Stimulated activated CD4-positive, alpha-beta T cell treated with anti-CD3 and anti-CD28 coated beads, Interleukin-4, amount 100 ng/mL, for 4 hours (primary cell): ENCODE data around the gene MTA1.

Experiments
- DNase-seq, 2 experiments: peaks; one replicate each; pipeline ENCODE4 v3.0.0-alpha.2; 2020

The MTA1 gene

GRCh38 chr14:105446971-105447370 is 27.3 kb downstream of the MTA1 start:
- DNase-seq = no peak

GRCh38 chr14:105447651-105448640 is 28.3 kb downstream of the MTA1 start:
- DNase-seq = no peak

- DNase-seq = peak; percentile 57 to 59
Measured at GRCh38 chr14:105448706-105449111, 29.1 kb downstream of the MTA1 start.

GRCh38 chr14:105449276-105450122 is 29.9 kb downstream of the MTA1 start:
- no peak for DNase-seq

GRCh38 chr14:105450123-105450505 is 30.5 kb downstream of the MTA1 start:
- DNase-seq = no peak

- DNase-seq = no peak
Measured at GRCh38 chr14:105450864-105451720, 31.5 kb downstream of the MTA1 start.

GRCh38 chr14:105452963-105453362 is 33.3 kb downstream of the MTA1 start:
- DNase-seq = no peak

GRCh38 chr14:105453847-105454246 is 34.2 kb downstream of the MTA1 start:
- no peak for DNase-seq

- no peak for DNase-seq
Measured at GRCh38 chr14:105455086-105455640, 35.5 kb downstream of the MTA1 start.

GRCh38 chr14:105455766-105456660 is 36.4 kb downstream of the MTA1 start:
- DNase-seq = no peak

GRCh38 chr14:105456736-105457617 is 37.4 kb downstream of the MTA1 start:
- DNase-seq = no peak

- no peak for DNase-seq
Measured at GRCh38 chr14:105458010-105458409, 38.4 kb downstream of the MTA1 start.

GRCh38 chr14:105458571-105458970 is 38.9 kb downstream of the MTA1 start:
- no peak for DNase-seq

GRCh38 chr14:105460116-105460515 is 40.5 kb downstream of the MTA1 start:
- no peak for DNase-seq

- DNase-seq = no peak
Measured at GRCh38 chr14:105460616-105461015, 41.0 kb downstream of the MTA1 start.

- no peak for DNase-seq
Measured at GRCh38 chr14:105461903-105462302, 42.3 kb downstream of the MTA1 start.

- no peak for DNase-seq
Measured at GRCh38 chr14:105464501-105464900, 44.9 kb downstream of the MTA1 start.

- DNase-seq = no peak
Measured at GRCh38 chr14:105465209-105466031, 45.8 kb downstream of the MTA1 start.

GRCh38 chr14:105466531-105467248 is 47.1 kb downstream of the MTA1 start:
- no peak for DNase-seq
